SJCRH30 (cell line): ENCODE results near the gene TTLL6. TPM values are rescaled to one million over a fixed set of nuclear protein-coding genes. Genes with fewer than 3 reads are reported as not detected.
A peak's percentile ranks its signal among the peaks of the same experiment; 100 is the strongest.

ENCODE experiments used
- DNase-seq, 2 experiments: peaks; one replicate each; pipeline ENCODE4 v3.0.0-alpha.2; 2015 to 2020
- H3K27ac ChIP-seq: fragments of 250-450 bp; sonication (Bioruptor Pico); 2 replicates; pipeline ENCODE4 v1.5.1; 2020; ENCODE audit warnings: mild to moderate bottlenecking, moderate library complexity
- H3K27me3 ChIP-seq: fragments of 250-450 bp; sonication (Bioruptor Pico); 2 replicates; pipeline ENCODE4 v1.5.1; 2020; ENCODE audit warnings: mild to moderate bottlenecking, moderate library complexity
- H3K36me3 ChIP-seq: fragments of 250-450 bp; sonication (Bioruptor Pico); 2 replicates; pipeline ENCODE4 v1.5.1; 2020; ENCODE audit warnings: mild to moderate bottlenecking, moderate library complexity
- H3K4me1 ChIP-seq: fragments of 250-450 bp; sonication (Bioruptor Pico); 2 replicates; pipeline ENCODE4 v1.5.1; 2020; ENCODE audit warnings: mild to moderate bottlenecking, moderate library complexity
- H3K4me3 ChIP-seq: fragments of 250-450 bp; sonication (Bioruptor Pico); 2 replicates; pipeline ENCODE4 v1.5.1; 2020; ENCODE audit warnings: mild to moderate bottlenecking, moderate library complexity
- H3K9me3 ChIP-seq: fragments of 250-450 bp; sonication (Bioruptor Pico); replicated peaks from 2 replicates; pipeline ENCODE4 v1.5.1; 2020; ENCODE audit warnings: mild to moderate bottlenecking, moderate library complexity
- total RNA-seq: library from RNA; depleted of rRNA; stranded (reverse); fragments of >200 nt; shearing (Covaris generic); gene quantifications from 2 replicates; pipeline ENCODE4 v1.2.3, GENCODE V29; 2014

TTLL6 gene
- total RNA-seq, 1 experiment from 2014 or later: 2.7 TPM

- Histone ChIP-seq H3K4me1 (peaks cover 24% of the 10 kb centered on the region), H3K4me3 (no peak overlapping the region), H3K27ac (peak overlapping the region; percentile 59), H3K9me3 (no peaks in the 10 kb centered on the region), H3K27me3 (no peaks in the 10 kb centered on the region), H3K36me3 (no peaks in the 10 kb centered on the region)
- peak; percentile 62 to 77 for DNase-seq
These were observed 59.5 kb downstream of the TTLL6 start for GRCh38 chr17:48757524-48757961.

GRCh38 chr17:48756830-48757251, 60.2 kb downstream of the TTLL6 start:
- H3K27me3 ChIP-seq: no peaks in the 10 kb centered on the region
- no peak overlapping the region for H3K4me3 ChIP-seq

GRCh38 chr17:48755356-48755755, 61.7 kb downstream of the TTLL6 start:
- no peak for DNase-seq
- no peak overlapping the region for H3K4me3 ChIP-seq
- peaks cover 33% of the 10 kb centered on the region for H3K4me1 ChIP-seq
- H3K36me3 ChIP-seq: no peaks in the 10 kb centered on the region
- H3K27ac ChIP-seq: no peak overlapping the region
- no peaks in the 10 kb centered on the region for H3K9me3 ChIP-seq
- no peaks in the 10 kb centered on the region for H3K27me3 ChIP-seq

More at GRCh38 chr17:48756830-48757251, 60.2 kb downstream of the TTLL6 start:
- Histone ChIP-seq H3K27ac (peak overlapping the region; percentile 59), H3K4me1 (peaks cover 24% of the 10 kb centered on the region), H3K9me3 (no peaks in the 10 kb centered on the region), H3K36me3 (no peaks in the 10 kb centered on the region)
- DNase-seq: peak in 1 of 2 experiments; percentile 17

- no peak for DNase-seq
- Histone ChIP-seq H3K27ac (no peak overlapping the region), H3K4me1 (peaks cover 33% of the 10 kb centered on the region), H3K4me3 (no peak overlapping the region), H3K27me3 (no peaks in the 10 kb centered on the region), H3K36me3 (no peaks in the 10 kb centered on the region), H3K9me3 (no peaks in the 10 kb centered on the region)
These were observed 62.3 kb downstream of the TTLL6 start for GRCh38 chr17:48754500-48755261.

GRCh38 chr17:48753794-48754499, 63.1 kb downstream of the TTLL6 start:
- Histone ChIP-seq H3K9me3 (no peaks in the 10 kb centered on the region), H3K27me3 (no peaks in the 10 kb centered on the region), H3K27ac (no peak overlapping the region), H3K4me1 (peaks cover 26% of the 10 kb centered on the region), H3K4me3 (no peak overlapping the region), H3K36me3 (no peaks in the 10 kb centered on the region)
- no peak for DNase-seq

GRCh38 chr17:48752399-48753288, 64.4 kb downstream of the TTLL6 start:
- Histone ChIP-seq H3K27me3 (no peaks in the 10 kb centered on the region), H3K27ac (no peak overlapping the region), H3K9me3 (no peaks in the 10 kb centered on the region), H3K4me1 (peaks cover 19% of the 10 kb centered on the region), H3K36me3 (no peaks in the 10 kb centered on the region), H3K4me3 (no peak overlapping the region)
- DNase-seq: no peak

GRCh38 chr17:48751733-48752398, 65.2 kb downstream of the TTLL6 start:
- Histone ChIP-seq H3K9me3 (no peaks in the 10 kb centered on the region), H3K4me3 (no peak overlapping the region), H3K4me1 (peaks cover 11% of the 10 kb centered on the region), H3K36me3 (no peaks in the 10 kb centered on the region), H3K27me3 (no peaks in the 10 kb centered on the region), H3K27ac (no peak overlapping the region)
- no peak for DNase-seq

- peaks cover 8% of the 10 kb centered on the region for H3K4me1 ChIP-seq
- DNase-seq: peak; percentile 51 to 68
- no peak overlapping the region for H3K27ac ChIP-seq
- no peaks in the 10 kb centered on the region for H3K36me3 ChIP-seq
- no peaks in the 10 kb centered on the region for H3K9me3 ChIP-seq
- H3K27me3 ChIP-seq: no peaks in the 10 kb centered on the region
- no peak overlapping the region for H3K4me3 ChIP-seq
These were observed 65.9 kb downstream of the TTLL6 start for GRCh38 chr17:48751172-48751571.

GRCh38 chr17:48749621-48750553, 67.1 kb downstream of the TTLL6 start:
- peaks cover 8% of the 10 kb centered on the region for H3K4me1 ChIP-seq
- no peak for DNase-seq
- no peaks in the 10 kb centered on the region for H3K9me3 ChIP-seq
- no peak overlapping the region for H3K4me3 ChIP-seq
- H3K36me3 ChIP-seq: no peaks in the 10 kb centered on the region
- no peak overlapping the region for H3K27ac ChIP-seq
- H3K27me3 ChIP-seq: no peaks in the 10 kb centered on the region

GRCh38 chr17:48748718-48749566, 68.1 kb downstream of the TTLL6 start:
- no peaks in the 10 kb centered on the region for H3K27me3 ChIP-seq
- peaks cover 8% of the 10 kb centered on the region for H3K4me1 ChIP-seq
- DNase-seq: no peak
- H3K9me3 ChIP-seq: no peaks in the 10 kb centered on the region
- no peak overlapping the region for H3K27ac ChIP-seq
- no peaks in the 10 kb centered on the region for H3K36me3 ChIP-seq
- H3K4me3 ChIP-seq: no peak overlapping the region

GRCh38 chr17:48747445-48748363, 69.3 kb downstream of the TTLL6 start:
- no peaks in the 10 kb centered on the region for H3K27me3 ChIP-seq
- peaks cover 8% of the 10 kb centered on the region for H3K4me1 ChIP-seq
- no peaks in the 10 kb centered on the region for H3K9me3 ChIP-seq

GRCh38 chr17:48746916-48747444, 70.0 kb downstream of the TTLL6 start:
- Histone ChIP-seq H3K4me3 (no peak overlapping the region), H3K36me3 (no peaks in the 10 kb centered on the region), H3K27me3 (no peaks in the 10 kb centered on the region), H3K9me3 (no peaks in the 10 kb centered on the region), H3K4me1 (peaks cover 8% of the 10 kb centered on the region), H3K27ac (no peak overlapping the region)
- DNase-seq: no peak

More at GRCh38 chr17:48747445-48748363, 69.3 kb downstream of the TTLL6 start:
- no peak overlapping the region for H3K27ac ChIP-seq
- H3K36me3 ChIP-seq: no peaks in the 10 kb centered on the region
- no peak for DNase-seq
- H3K4me3 ChIP-seq: no peak overlapping the region
